ENCODE results near the gene ACAP3. TPM values are rescaled to one million over a fixed set of nuclear protein-coding genes. Genes with fewer than 3 reads are reported as not detected.

Gene ACAP3
- polyA plus RNA-seq, 2 of the 4 experiments (the other 2 are of a cell fraction) = 6.6 to 24.2 TPM

GRCh38 chr1:1280782-1281481 lies 26.8 kb downstream of the ACAP3 start:
- no peak overlapping the region for H3K4me2 ChIP-seq
- WGBS (ENCODE audit: missing lambda C conversion rate) = 77% methylated on average over 5 of the region's 21 CpGs
- ChIA-PET POLR2A (no interaction called here), CTCF (interaction anchor here (1.3 kb wide), 1 partner anchor 10 kb away, joined by 4 read pairs; no protein-coding TSS in a partner anchor)
- TF ChIP-seq RFX5 (IDR thresholded peaks at IDR 0.05) = no peak
- no peak for TF ChIP-seq CHD4 (IDR thresholded peaks at IDR 0.05; ENCODE audit: borderline replicate concordance)
- TF ChIP-seq, protein P1, sequence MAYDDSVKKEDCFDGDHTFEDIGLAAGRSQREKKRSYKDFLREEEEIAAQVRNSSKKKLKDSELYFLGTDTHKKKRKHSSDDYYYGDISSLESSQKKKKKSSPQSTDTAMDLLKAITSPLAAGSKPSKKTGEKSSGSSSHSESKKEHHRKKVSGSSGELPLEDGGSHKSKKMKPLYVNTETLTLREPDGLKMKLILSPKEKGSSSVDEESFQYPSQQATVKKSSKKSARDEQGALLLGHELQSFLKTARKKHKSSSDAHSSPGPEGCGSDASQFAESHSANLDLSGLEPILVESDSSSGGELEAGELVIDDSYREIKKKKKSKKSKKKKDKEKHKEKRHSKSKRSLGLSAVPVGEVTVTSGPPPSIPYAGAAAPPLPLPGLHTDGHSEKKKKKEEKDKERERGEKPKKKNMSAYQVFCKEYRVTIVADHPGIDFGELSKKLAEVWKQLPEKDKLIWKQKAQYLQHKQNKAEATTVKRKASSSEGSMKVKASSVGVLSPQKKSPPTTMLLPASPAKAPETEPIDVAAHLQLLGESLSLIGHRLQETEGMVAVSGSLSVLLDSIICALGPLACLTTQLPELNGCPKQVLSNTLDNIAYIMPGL (CRISPR knock-in tag; IDR thresholded peaks at IDR 0.05; ENCODE audit: borderline replicate concordance) = no peak
- TF ChIP-seq RCOR1 (IDR thresholded peaks at IDR 0.05; ENCODE audit: low read depth, low read length) = no peak
- no peak for TF ChIP-seq SMC3 (IDR thresholded peaks at IDR 0.05)
- TF ChIP-seq NPAS2 (CRISPR knock-in tag; IDR thresholded peaks at IDR 0.05; ENCODE audit: borderline replicate concordance) = no peak
- TF ChIP-seq FOSL2 (IDR thresholded peaks at IDR 0.05) = no peak
- no peak for TF ChIP-seq FOSL2 (CRISPR knock-in tag; IDR thresholded peaks at IDR 0.05)
- no peak for TF ChIP-seq CBX2 (IDR thresholded peaks at IDR 0.05; ENCODE audit: borderline replicate concordance, low read depth)
- H3K27ac ChIP-seq = no peak overlapping the region
- H3K4me3 ChIP-seq = no peak overlapping the region
- ATAC-seq (no peak), FAIRE-seq (no peak), DNase-seq (ENCODE audit: low read depth in 1 of 2, low spot score in 1 of 2) (no peak)
- H3K9me3 ChIP-seq = no peaks in the 10 kb centered on the region
- peaks cover 8% of the 10 kb centered on the region; the same call in 2 of the 3 replicates for H3K4me1 ChIP-seq

DNA sequence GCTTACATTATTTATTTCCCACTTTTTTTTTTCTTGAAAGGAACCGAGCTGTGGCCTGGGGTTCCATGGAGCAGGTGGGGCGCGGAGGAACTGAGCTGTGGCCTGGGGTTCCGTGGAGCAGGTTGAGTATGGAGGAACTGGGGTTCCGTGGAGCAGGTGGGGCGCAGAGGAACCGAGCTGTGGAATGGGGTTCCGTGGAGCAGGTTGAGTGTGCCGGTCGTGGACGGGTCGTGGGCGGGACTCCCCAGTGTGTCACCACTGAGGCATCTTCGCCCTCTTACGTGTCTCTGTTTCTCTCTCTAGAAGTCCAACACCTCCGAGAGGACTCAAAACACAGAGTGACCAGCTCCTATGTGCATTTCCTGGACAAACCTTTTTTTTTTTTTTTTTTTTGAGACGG lies 28.7 kb downstream of the ACAP3 start:
- FAIRE-seq (no peak), ATAC-seq (no peak), DNase-seq (ENCODE audit: low read depth in 1 of 2, low spot score in 1 of 2) (no peak)
- Histone ChIP-seq H3K4me2 (no peak overlapping the region), H3K4me1 (peaks cover 8% of the 10 kb centered on the region; the same call in 2 of the 3 replicates), H3K4me3 (no peak overlapping the region), H3K9me3 (no peaks in the 10 kb centered on the region), H3K27ac (no peak overlapping the region)
- POLR2A ChIA-PET = no interaction called here
- CTCF ChIA-PET = interaction anchor here (2.7 to 4.1 kb wide), 2 partner anchors 13 to 157 kb away, joined by 9 to 17 read pairs; no protein-coding TSS in a partner anchor
- TF ChIP-seq BCL3 (IDR thresholded peaks at IDR 0.05) (no peak), SMC3 (IDR thresholded peaks at IDR 0.05) (no peak), E2F6 (IDR thresholded peaks at IDR 0.05; ENCODE audit: borderline replicate concordance, low read depth) (no peak), BHLHE40 (IDR thresholded peaks at IDR 0.05; ENCODE audit: low read depth, low read length) (no peak), HOXA7 (CRISPR knock-in tag; IDR thresholded peaks at IDR 0.05) (no peak), HOXB5 (CRISPR knock-in tag; IDR thresholded peaks at IDR 0.05) (no peak), NFE2L2 (conservative IDR thresholded peaks at IDR 0.05; ENCODE audit: low read length) (no peak), KDM1A (IDR thresholded peaks at IDR 0.05; ENCODE audit: low read depth) (no peak), EHF (CRISPR knock-in tag; IDR thresholded peaks at IDR 0.05) (no peak), GATA3 (IDR thresholded peaks at IDR 0.05; ENCODE audit: borderline replicate concordance) (no peak), RNF2 (IDR thresholded peaks at IDR 0.05; ENCODE audit: borderline replicate concordance, low read depth) (no peak), RARB (CRISPR knock-in tag; IDR thresholded peaks at IDR 0.05) (no peak), SREBF2 (IDR thresholded peaks at IDR 0.05) (no peak), HDAC2 (IDR thresholded peaks at IDR 0.05) (no peak), KDM5A (IDR thresholded peaks at IDR 0.05) (no peak), POLR2A (IDR thresholded peaks at IDR 0.05; ENCODE audit: low read length) (no peak)
- WGBS (ENCODE audit: missing lambda C conversion rate) = 89% methylated on average over 17 of the region's 17 CpGs
